Uterus (tissue), 4 donors: ENCODE data around the gene INCENP. TPM values are rescaled to one million over a fixed set of nuclear protein-coding genes. Genes with fewer than 3 reads are reported as not detected.
A peak's percentile ranks its signal among the peaks of the same experiment; 100 is the strongest.

Experiments
- DNase-seq, 2 donors: peaks; one replicate each; pipeline ENCODE4 v3.0.0-alpha.2; 2019 to 2020
- H3K27ac ChIP-seq, 2 donors: fragments of 200-600 bp; sonication (generic); 1 replicate in 1 of 2; 2 replicates in 1 of 2; pipeline ENCODE4 v1.5.1; 2016 to 2018
- H3K27me3 ChIP-seq, 2 donors: fragments of 200-600 bp; sonication (generic); one replicate each; pipeline ENCODE4 v1.5.1; 2018 to 2019; ENCODE audit warnings: control low read depth in 1 of 2
- H3K36me3 ChIP-seq, 2 donors: fragments of 200-600 bp; sonication (generic); one replicate each; pipeline ENCODE4 v1.5.1; 2019; ENCODE audit warnings: control low read depth in 1 of 2
- H3K4me1 ChIP-seq, 2 donors: fragments of 200-600 bp; sonication (generic); one replicate each; pipeline ENCODE4 v1.5.1; 2018 to 2019; ENCODE audit warnings: control low read depth in 1 of 2
- H3K4me3 ChIP-seq, 2 donors: fragments of 200-600 bp; sonication (generic); 1 replicate in 1 of 2; 2 replicates in 1 of 2; pipeline ENCODE4 v1.5.1; 2018 to 2019; ENCODE audit warnings: mild to moderate bottlenecking in 1 of 2
- H3K9me3 ChIP-seq, 2 donors: fragments of 200-600 bp; sonication (generic); one replicate each; pipeline ENCODE4 v1.5.1; 2019; ENCODE audit warnings: control low read depth in 1 of 2
- POLR2A ChIP-seq, 2 donors: fragments of 450-650 bp; IDR thresholded peaks; one replicate each; pipeline ENCODE4 v1.6.1; 2016; ENCODE audit warnings: antibody characterized with exemption in 2 of 2, mild to moderate bottlenecking in 1 of 2, moderate library complexity in 1 of 2
- intact Hi-C: fragments of 100-400 bp; cut with DNase I; formaldehyde crosslinking; loops from one replicate; pipeline ENCODE4 v1.15.1; 2023; ENCODE audit warnings: low total_unique reads
- total RNA-seq, 4 donors: library from RNA; depleted of rRNA in 3 of 4; stranded (reverse); fragments of >200 nt in 3 of 4; gene quantifications; one replicate each; pipeline versions ENCODE4 v1.1.0 to v1.2.4, GENCODE V29; 2014 to 2023
- TF ChIP-seq, protein P1 (sequence below), 4 experiments: fragments of 200-600 bp in 2 of 4; fragments of 450-650 bp in 2 of 4; sonication (generic) in 2 of 4; IDR thresholded peaks; one replicate each; pipeline ENCODE4 v1.5.1; 2016 to 2019; ENCODE audit warnings: antibody characterized with exemption in 4 of 4, mild to moderate bottlenecking in 2 of 4, moderate library complexity in 1 of 4
- donor health status: DM: yes; HTN: yes; CAD: no.

INCENP gene
- total RNA-seq, 4 donors from 2014 or later = 7.4 to 27.1 (median 16.5) TPM

DNA sequence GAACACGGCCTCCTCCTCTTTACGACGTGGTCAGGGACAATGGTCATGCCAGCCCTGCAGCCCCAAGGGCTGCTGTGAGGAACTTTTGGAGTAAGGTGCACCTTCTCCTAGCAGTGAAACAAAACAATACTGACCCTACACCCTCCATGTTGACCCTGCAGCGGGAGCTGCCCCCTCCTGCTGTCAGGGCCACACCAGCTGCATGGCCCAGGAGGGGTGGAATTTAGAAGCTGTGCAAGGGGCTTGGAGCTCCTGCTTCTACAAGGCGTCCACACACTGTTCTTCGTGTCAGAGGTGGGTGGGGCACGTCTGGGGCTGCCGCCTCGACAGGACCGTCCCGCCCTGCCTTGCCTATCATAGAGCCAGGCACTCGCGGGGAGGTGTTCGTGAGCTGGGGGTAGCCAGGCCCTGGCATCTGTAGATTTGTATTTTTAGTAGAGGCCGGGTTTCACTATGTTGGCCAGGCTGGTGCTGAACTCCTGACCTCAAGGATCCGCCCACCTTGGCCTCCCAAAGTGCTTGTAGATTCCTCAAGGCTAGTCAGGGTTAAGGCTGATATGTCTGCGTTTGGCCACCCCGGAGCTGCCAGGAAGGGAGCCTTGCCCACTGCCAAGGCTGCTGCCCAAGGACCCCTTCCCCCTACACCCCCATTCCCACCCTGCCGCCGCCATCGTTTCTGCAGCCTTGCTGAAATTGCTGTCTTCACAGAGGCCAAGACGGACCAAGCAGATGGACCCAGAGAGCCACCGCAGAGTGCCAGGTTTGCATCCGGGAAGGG, 15.9 kb downstream of the INCENP start:
- no peaks in the 10 kb centered on the region for H3K36me3 ChIP-seq

DNA sequence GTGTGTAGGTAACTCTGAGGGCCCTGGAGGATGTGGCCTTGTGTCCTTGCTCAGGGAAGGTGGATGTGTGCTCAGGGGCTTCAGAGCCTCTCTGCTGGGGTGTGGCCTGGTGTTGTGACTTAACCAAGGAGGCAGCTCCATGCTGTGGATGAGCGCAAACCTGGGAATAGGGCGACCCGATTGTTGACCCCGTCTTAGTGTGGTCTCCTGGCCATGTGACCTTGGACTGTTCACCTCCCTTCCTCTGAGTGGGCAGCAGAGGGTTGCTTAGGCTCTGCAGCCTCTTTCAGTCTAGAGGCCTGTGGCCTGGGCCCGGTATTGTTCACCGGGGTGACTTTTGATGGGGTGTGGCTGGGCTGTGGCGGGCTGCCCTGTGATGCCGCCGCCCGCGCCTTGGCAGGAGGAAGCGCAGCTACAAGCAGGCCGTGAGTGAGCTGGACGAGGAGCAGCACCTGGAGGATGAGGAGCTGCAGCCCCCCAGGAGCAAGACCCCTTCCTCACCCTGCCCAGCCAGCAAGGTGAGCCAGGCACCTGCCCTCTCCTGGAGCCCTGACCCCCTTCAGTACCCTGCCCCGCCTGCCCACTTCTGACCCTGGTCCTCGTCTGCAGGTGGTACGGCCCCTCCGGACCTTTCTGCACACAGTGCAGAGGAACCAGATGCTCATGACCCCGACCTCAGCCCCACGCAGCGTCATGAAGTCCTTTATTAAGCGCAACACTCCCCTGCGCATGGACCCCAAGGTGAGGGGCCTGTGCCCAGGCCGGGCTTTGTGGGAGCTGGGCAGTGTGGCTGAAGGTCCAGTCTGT, 16.7 kb downstream of the INCENP start:
- no peak overlapping the region for H3K4me3 ChIP-seq
- intact Hi-C loops = no loop called here

More for the DNA sequence above, 15.9 kb downstream of the INCENP start:
- Histone ChIP-seq H3K9me3 (no peaks in the 10 kb centered on the region), H3K4me1 (no peaks in the 10 kb centered on the region), H3K4me3 (no peak overlapping the region), H3K27me3 (no peaks in the 10 kb centered on the region), H3K27ac (no peak overlapping the region)
- DNase-seq = no peak
- TF ChIP-seq, protein P1, sequence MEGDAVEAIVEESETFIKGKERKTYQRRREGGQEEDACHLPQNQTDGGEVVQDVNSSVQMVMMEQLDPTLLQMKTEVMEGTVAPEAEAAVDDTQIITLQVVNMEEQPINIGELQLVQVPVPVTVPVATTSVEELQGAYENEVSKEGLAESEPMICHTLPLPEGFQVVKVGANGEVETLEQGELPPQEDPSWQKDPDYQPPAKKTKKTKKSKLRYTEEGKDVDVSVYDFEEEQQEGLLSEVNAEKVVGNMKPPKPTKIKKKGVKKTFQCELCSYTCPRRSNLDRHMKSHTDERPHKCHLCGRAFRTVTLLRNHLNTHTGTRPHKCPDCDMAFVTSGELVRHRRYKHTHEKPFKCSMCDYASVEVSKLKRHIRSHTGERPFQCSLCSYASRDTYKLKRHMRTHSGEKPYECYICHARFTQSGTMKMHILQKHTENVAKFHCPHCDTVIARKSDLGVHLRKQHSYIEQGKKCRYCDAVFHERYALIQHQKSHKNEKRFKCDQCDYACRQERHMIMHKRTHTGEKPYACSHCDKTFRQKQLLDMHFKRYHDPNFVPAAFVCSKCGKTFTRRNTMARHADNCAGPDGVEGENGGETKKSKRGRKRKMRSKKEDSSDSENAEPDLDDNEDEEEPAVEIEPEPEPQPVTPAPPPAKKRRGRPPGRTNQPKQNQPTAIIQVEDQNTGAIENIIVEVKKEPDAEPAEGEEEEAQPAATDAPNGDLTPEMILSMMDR (IDR thresholded peaks at IDR 0.05) = no peak
- TF ChIP-seq POLR2A (IDR thresholded peaks at IDR 0.05) = no peak
- intact Hi-C loops = no loop called here

DNA sequence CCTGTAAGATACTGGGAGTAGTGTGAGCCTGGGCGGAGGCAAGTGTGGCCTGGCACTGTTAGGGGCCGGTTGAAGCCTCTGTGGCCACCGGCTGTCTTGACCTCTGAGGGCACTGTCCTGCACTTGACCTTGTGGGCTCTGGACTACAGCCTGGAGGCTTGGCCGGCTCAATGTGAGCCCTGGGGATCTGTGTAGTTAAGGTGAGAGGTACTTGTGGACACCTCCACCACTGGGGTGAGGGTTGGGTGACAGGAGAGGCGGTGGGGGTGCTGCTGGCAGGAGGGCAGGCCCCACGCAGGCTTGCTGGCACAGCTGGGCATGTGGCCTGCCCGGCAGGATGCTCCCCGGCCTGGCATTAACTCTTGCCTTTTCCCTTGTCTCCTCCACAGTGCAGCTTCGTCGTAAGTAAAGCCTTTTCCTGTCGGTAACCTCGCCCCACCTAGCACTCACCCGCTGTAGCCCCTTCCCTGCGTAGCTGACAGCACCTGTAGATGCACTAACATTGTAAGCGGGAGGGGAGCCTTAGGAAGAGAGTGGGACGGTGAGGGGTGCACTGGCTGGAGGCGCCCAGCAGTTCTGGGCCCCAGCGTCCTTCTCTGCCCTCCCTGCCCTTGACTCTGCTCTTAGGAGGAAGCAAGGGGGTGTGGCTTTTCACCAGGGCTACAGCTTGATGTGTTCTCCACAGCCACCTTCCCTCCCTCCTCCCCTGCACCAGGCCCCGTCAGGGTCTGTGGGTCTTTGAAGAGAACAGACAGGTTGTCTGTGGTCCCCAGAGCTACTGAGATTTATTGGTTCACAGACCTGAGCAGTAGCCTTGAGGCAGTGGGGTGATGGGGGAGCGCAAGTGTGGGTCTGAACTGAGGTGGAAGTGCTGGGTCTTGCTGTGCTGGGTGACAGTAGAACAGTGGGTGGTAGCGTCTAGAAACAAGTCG, 17.6 kb downstream of the INCENP start:
- no peaks in the 10 kb centered on the region for H3K4me1 ChIP-seq
- no peaks in the 10 kb centered on the region for H3K36me3 ChIP-seq
- DNase-seq = no peak
- TF ChIP-seq, protein P1 (IDR thresholded peaks at IDR 0.05) = no peak
- no peak for TF ChIP-seq POLR2A (IDR thresholded peaks at IDR 0.05)
- intact Hi-C loops = no loop called here
- no peaks in the 10 kb centered on the region for H3K27me3 ChIP-seq
- no peaks in the 10 kb centered on the region for H3K9me3 ChIP-seq
- no peak overlapping the region for H3K27ac ChIP-seq
- H3K4me3 ChIP-seq = no peak overlapping the region

More for the DNA sequence above, 16.7 kb downstream of the INCENP start:
- H3K36me3 ChIP-seq = no peaks in the 10 kb centered on the region
- TF ChIP-seq POLR2A (IDR thresholded peaks at IDR 0.05) = no peak
- no peaks in the 10 kb centered on the region for H3K27me3 ChIP-seq
- no peak for DNase-seq
- no peaks in the 10 kb centered on the region for H3K9me3 ChIP-seq
- no peak overlapping the region for H3K27ac ChIP-seq
- H3K4me1 ChIP-seq = no peaks in the 10 kb centered on the region

DNA sequence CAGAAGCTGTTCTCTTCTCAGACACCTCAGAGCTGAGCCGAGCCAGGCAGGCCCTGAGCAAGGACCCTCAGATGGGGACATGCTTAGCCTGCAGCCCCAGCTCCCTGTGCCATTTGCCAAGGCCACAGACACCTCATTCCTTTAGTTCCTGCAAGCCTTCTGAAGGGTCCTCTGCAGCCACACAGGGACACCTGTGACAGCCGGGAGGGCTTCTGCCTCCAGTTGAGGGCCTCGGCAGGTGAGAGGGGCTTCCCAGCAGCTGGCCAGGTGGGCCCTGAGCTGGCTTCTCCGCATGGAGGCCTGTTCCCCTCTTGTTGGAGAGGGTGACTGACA, 18.2 kb downstream of the INCENP start:
- Histone ChIP-seq H3K4me3 (no peak overlapping the region), H3K27me3 (no peaks in the 10 kb centered on the region), H3K9me3 (no peaks in the 10 kb centered on the region), H3K4me1 (no peaks in the 10 kb centered on the region), H3K36me3 (no peaks in the 10 kb centered on the region), H3K27ac (no peak overlapping the region)
- TF ChIP-seq POLR2A (IDR thresholded peaks at IDR 0.05) = no peak
- TF ChIP-seq, protein P1 (IDR thresholded peaks at IDR 0.05) = no peak
- DNase-seq = no peak
- intact Hi-C loops = no loop called here

DNA sequence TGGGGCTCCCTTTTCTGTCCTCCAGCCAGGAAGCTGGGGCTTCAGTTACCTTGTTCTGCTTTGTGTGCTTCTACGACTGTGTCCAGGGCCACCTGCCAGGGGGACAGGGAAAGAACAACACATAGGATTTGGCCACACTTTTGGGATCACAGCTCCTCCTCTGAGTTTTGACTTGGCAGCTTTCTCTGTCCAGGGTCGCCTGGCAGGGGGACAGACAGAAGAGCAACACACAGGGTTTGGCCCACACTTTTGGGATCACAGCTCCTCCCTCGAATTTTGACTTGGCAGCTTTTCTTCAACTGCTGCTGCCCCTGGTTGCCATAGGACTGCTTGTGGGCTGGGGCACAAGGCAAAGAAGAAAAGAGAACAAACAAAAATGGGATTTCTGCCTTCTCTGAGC, 19.1 kb downstream of the INCENP start:
- DNase-seq = peak in 1 of 2 donors; percentile 62
- Histone ChIP-seq H3K36me3 (no peaks in the 10 kb centered on the region), H3K9me3 (no peaks in the 10 kb centered on the region)

More for the DNA sequence above, 19.1 kb downstream of the INCENP start:
- H3K27ac ChIP-seq = no peak overlapping the region
- TF ChIP-seq, protein P1 (IDR thresholded peaks at IDR 0.05) = no peak
- no peak for TF ChIP-seq POLR2A (IDR thresholded peaks at IDR 0.05)
- H3K4me1 ChIP-seq = no peaks in the 10 kb centered on the region
- intact Hi-C loops = no loop called here
- H3K4me3 ChIP-seq = no peak overlapping the region
- H3K27me3 ChIP-seq = no peaks in the 10 kb centered on the region
